Mesendoderm (in vitro differentiated cells): ENCODE measurements around the gene MASP2.
"Not testable (repeated sequence)": the region's sequence is repeated elsewhere in the genome, so short reads cannot be mapped to it uniquely, and the experiment has no call there.

ENCODE experiments used
- DNase-seq: peaks from one replicate; pipeline ENCODE4 v3.0.0; 2013
- H2AK5ac ChIP-seq: 2 replicates; pipeline ENCODE4 v1.6.1; 2013; ENCODE audit warnings: low read length, inconsistent platforms
- H2BK120ac ChIP-seq: 2 replicates; pipeline ENCODE4 v1.6.1; 2013; ENCODE audit warnings: low read depth, mild to moderate bottlenecking, low read length, moderate library complexity, mixed read lengths
- H2BK15ac ChIP-seq: replicated peaks from 2 replicates; pipeline ENCODE4 v1.6.1; 2013; ENCODE audit warnings: low read depth, mild to moderate bottlenecking, moderate library complexity
- H2BK5ac ChIP-seq: 2 replicates; pipeline ENCODE4 v1.6.1; 2013; ENCODE audit warnings: low read length, inconsistent platforms
- H3K18ac ChIP-seq: 2 replicates; pipeline ENCODE4 v1.6.1; 2013; ENCODE audit warnings: mild to moderate bottlenecking, low read length, mixed read lengths
- H3K23ac ChIP-seq: one replicate; pipeline ENCODE4 v1.6.1; 2013; ENCODE audit warnings: low read length
- H3K27ac ChIP-seq: 2 replicates; pipeline ENCODE4 v1.5.1; 2013; ENCODE audit warnings: low read depth, mild to moderate bottlenecking, inconsistent platforms, low read length, moderate library complexity
- H3K27me3 ChIP-seq: 2 replicates; pipeline ENCODE4 v1.6.1; 2013; ENCODE audit warnings: low read length, control low read depth, mild to moderate bottlenecking, inconsistent platforms; ENCODE audit not compliant: insufficient read depth, poor library complexity
- H3K36me3 ChIP-seq: 2 replicates; pipeline ENCODE4 v1.6.1; 2013; ENCODE audit warnings: low read length, inconsistent platforms; ENCODE audit not compliant: control insufficient read depth, insufficient read depth
- H3K4ac ChIP-seq: one replicate; pipeline ENCODE4 v1.6.1; 2013; ENCODE audit warnings: low read depth, mild to moderate bottlenecking, low read length, moderate library complexity
- H3K4me1 ChIP-seq: 2 replicates; pipeline ENCODE4 v1.6.1; 2013; ENCODE audit warnings: low read depth, low read length, inconsistent platforms; ENCODE audit not compliant: control insufficient read depth
- H3K4me2 ChIP-seq: 2 replicates; pipeline ENCODE4 v1.6.1; 2013; ENCODE audit warnings: low read length
- H3K4me3 ChIP-seq: 2 replicates; pipeline ENCODE4 v1.5.1; 2013; ENCODE audit warnings: mild to moderate bottlenecking, low read length
- H3K56ac ChIP-seq: one replicate; pipeline ENCODE4 v1.6.1; 2013; ENCODE audit warnings: low read length
- H3K79me1 ChIP-seq: 2 replicates; pipeline ENCODE4 v1.6.1; 2013; ENCODE audit warnings: low read length, inconsistent platforms
- H3K79me2 ChIP-seq: 2 replicates; pipeline ENCODE4 v1.6.1; 2013; ENCODE audit warnings: mild to moderate bottlenecking, low read length; ENCODE audit not compliant: control insufficient read depth, insufficient read depth
- H3K9ac ChIP-seq: 2 replicates; pipeline ENCODE4 v1.6.1; 2013; ENCODE audit warnings: low read length, inconsistent platforms
- H4K5ac ChIP-seq: one replicate; pipeline ENCODE4 v1.6.1; 2013; ENCODE audit warnings: low read length
- H4K8ac ChIP-seq: one replicate; pipeline ENCODE4 v1.6.1; 2013; ENCODE audit warnings: low read depth, mild to moderate bottlenecking, control low read depth, low read length, moderate library complexity
- WGBS: extraction: QIAGEN DNeasy Blood & Tissue Kit; methylation state at CpG from one replicate; pipeline ENCODE4 v1.1.7; 2013; ENCODE audit warnings: low lambda C conversion rate, missing lambda C conversion rate; ENCODE audit not compliant: insufficient coverage; ENCODE audit errors: extremely low coverage; 5-methylcytosine and 5-hydroxymethylcytosine counted together

MASP2 gene

DNA sequence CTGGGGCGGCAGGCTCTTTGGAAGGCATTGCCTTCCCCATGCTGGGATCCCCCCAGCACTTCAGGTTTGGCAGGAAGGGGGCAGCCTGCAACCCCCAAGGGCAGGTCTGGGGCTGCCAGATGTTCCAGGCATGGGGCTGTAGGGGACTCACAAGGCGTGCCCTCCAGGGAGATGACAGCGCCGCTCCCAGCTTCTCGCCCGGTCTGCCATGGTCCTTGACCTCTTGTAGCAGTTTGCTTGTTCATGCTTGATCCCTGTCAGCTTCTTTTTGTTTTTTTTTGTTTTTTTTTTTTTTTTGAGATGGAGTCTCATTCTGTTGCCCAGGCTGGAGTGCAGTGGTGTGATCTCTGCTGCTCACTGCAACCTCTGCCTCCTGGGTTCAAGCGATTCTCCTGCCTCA is 56.2 kb downstream of the MASP2 start:
- Histone ChIP-seq H3K79me2 (no peaks in the 10 kb centered on the region), H3K4me3 (no peak overlapping the region), H4K5ac (no peak overlapping the region), H3K27me3 (no peaks in the 10 kb centered on the region), H3K27ac (no peak overlapping the region), H2AK5ac (no peak overlapping the region), H2BK5ac (no peak overlapping the region), H3K36me3 (no peaks in the 10 kb centered on the region), H3K56ac (no peak overlapping the region), H2BK15ac (no peak overlapping the region), H2BK120ac (no peak overlapping the region), H3K9ac (no peak overlapping the region), H3K23ac (no peak overlapping the region), H3K4me2 (no peak overlapping the region), H4K8ac (no peak overlapping the region), H3K4me1 (no peaks in the 10 kb centered on the region), H3K18ac (no peak overlapping the region), H3K4ac (no peak overlapping the region), H3K79me1 (no peaks in the 10 kb centered on the region)
- no CpG with 5 or more reads among the region's 7 CpGs for WGBS
- no peak for DNase-seq

DNA sequence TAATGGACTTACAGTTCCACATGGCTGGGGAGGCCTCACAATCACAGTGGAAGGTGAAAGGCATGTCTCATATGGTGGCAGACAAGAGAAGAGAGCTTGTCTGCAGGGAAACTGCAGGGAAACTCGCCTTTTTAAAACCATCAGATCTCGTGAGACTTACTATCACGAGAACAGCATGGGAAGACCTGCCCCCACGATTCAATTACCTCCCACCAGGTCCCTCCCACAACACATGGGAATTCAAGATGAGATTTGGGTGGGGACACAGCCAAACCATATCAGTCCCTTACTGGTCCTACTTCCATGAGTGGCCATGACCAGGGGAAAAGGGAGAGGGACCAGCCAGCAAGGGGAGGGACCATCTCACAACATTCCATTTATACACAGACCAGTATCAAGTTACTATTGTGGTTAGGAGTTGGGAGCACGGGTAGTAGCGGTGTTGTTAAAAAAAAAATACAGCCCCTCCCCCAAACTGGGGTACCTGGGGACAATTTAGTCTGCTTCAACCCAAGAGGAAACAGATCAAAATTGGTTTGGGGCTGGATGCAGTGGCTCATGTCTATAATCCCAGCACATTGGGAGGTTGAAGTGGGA is 57.0 kb downstream of the MASP2 start:
- H3K27ac ChIP-seq, H3K79me1 ChIP-seq, H2BK5ac ChIP-seq, H3K56ac ChIP-seq, H3K4me1 ChIP-seq, H3K4me3 ChIP-seq, H3K9ac ChIP-seq, H3K23ac ChIP-seq, H3K79me2 ChIP-seq, H2BK120ac ChIP-seq, H3K36me3 ChIP-seq, H2BK15ac ChIP-seq, H3K4me2 ChIP-seq, DNase-seq, H4K8ac ChIP-seq, H2AK5ac ChIP-seq, H3K18ac ChIP-seq, H4K5ac ChIP-seq, H3K27me3 ChIP-seq, H3K4ac ChIP-seq: not testable (repeated sequence)
- no CpG with 5 or more reads among the region's 6 CpGs for WGBS

DNA sequence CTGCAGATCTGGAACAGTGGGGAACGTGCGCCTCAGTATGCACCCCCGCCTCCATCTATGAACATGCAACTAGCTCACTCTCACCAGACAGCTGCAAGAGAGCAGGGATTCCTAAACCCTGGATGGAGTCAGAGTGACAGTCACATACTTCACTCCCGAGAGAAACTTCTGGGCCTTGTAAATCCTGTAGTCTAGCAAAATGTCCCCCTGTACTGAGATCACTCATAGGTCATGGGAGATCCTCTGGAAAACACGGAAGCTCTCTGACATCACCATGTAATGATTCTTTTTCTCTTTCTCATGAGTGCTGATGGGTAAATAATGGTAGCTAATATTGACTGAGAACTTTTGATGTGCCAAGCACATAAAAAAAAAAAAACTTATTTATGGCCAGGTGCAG is 57.9 kb downstream of the MASP2 start:
- Histone ChIP-seq H2BK120ac (no peak overlapping the region), H3K4me2 (no peak overlapping the region), H3K79me2 (no peaks in the 10 kb centered on the region), H3K23ac (no peak overlapping the region), H3K18ac (no peak overlapping the region), H3K27ac (no peak overlapping the region), H2BK15ac (no peak overlapping the region), H4K8ac (no peak overlapping the region), H3K4me3 (no peak overlapping the region), H3K36me3 (no peaks in the 10 kb centered on the region), H3K4me1 (no peaks in the 10 kb centered on the region), H3K56ac (no peak overlapping the region), H3K79me1 (no peaks in the 10 kb centered on the region), H2AK5ac (no peak overlapping the region), H3K4ac (no peak overlapping the region), H4K5ac (no peak overlapping the region), H3K27me3 (no peaks in the 10 kb centered on the region), H3K9ac (no peak overlapping the region), H2BK5ac (no peak overlapping the region)
- no peak for DNase-seq
- no CpG with 5 or more reads among the region's 5 CpGs for WGBS

DNA sequence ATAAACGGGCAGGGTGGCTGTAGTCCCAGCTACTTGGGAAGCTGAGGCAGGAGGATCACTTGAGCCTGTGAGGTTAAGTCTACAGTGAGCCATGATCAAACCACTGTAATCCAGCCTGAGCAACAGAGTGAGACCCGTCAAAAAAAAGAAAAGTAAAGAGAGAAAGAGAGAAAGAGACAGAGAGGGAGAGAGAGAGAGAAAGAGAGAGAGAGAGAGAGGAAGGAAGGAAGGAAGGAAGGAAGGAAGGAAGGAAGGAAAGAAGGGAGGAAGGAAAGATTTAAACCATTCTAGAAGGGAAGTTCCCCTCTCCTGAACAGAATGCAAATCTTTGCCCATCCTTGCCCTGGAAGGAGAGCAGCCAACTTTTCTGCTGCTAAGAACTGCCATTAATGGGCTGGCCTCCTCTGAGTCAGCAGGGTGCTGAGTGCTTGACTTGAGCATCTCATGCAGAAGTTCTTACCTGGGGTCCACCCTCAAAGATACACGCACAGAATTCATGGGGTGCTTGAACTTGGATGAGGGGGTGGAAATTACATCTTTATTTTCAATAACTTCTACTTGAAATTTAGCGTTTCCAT is 59.1 kb downstream of the MASP2 start:
- H3K27ac ChIP-seq, result no peak overlapping the region
- DNase-seq, result no peak
- WGBS, result no CpG with 5 or more reads among the region's 4 CpGs
- H3K9ac ChIP-seq, result no peak overlapping the region
- H3K79me2 ChIP-seq, result no peaks in the 10 kb centered on the region
- no peaks in the 10 kb centered on the region for H3K79me1 ChIP-seq
- no peaks in the 10 kb centered on the region for H3K36me3 ChIP-seq
- H3K4me3 ChIP-seq, result no peak overlapping the region
- H3K18ac ChIP-seq, result no peak overlapping the region
- H4K8ac ChIP-seq, result no peak overlapping the region
- H2BK120ac ChIP-seq, result no peak overlapping the region
- no peak overlapping the region for H2AK5ac ChIP-seq
- no peak overlapping the region for H3K56ac ChIP-seq
- no peaks in the 10 kb centered on the region for H3K27me3 ChIP-seq
- no peak overlapping the region for H3K23ac ChIP-seq
- H3K4ac ChIP-seq, result no peak overlapping the region
- no peak overlapping the region for H3K4me2 ChIP-seq
- no peaks in the 10 kb centered on the region for H3K4me1 ChIP-seq
- H4K5ac ChIP-seq, result no peak overlapping the region
- H2BK5ac ChIP-seq, result no peak overlapping the region
- H2BK15ac ChIP-seq, result no peak overlapping the region

DNA sequence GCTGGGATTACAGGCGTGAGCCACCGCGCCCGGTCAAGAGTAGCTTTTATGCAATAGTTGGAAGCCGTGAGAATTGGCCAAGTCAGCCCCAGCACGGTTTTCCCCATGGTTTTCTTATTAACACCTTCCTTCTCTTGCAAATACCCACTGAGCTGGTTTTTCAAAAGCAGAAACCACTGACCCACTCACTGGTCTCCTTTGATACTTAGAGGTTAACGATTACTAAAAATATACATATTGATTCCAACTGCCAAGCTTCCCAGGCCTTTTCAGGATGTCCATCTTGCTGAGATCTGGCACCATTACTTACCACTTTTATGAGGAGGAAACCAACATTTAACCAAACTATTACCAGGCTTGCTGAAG is 60.5 kb downstream of the MASP2 start:
- WGBS, result no CpG with 5 or more reads among the region's 7 CpGs
- Histone ChIP-seq H3K18ac (no peak overlapping the region), H2BK120ac (no peak overlapping the region)

More for the DNA sequence above, 60.5 kb downstream of the MASP2 start:
- Histone ChIP-seq H3K4me2 (no peak overlapping the region), H3K56ac (no peak overlapping the region), H2AK5ac (no peak overlapping the region), H3K27ac (no peak overlapping the region), H3K4me1 (no peaks in the 10 kb centered on the region), H3K79me1 (no peaks in the 10 kb centered on the region), H3K9ac (no peak overlapping the region), H4K8ac (no peak overlapping the region), H3K36me3 (no peaks in the 10 kb centered on the region), H4K5ac (no peak overlapping the region), H3K79me2 (no peaks in the 10 kb centered on the region), H2BK5ac (no peak overlapping the region), H3K4me3 (no peak overlapping the region), H3K27me3 (no peaks in the 10 kb centered on the region), H2BK15ac (no peak overlapping the region), H3K23ac (no peak overlapping the region), H3K4ac (no peak overlapping the region)
- no peak for DNase-seq
